Breast epithelium (tissue), 3 donors: Measurements from ENCODE around the gene TLR6.

Experiments used
- POLR2A ChIP-seq: fragments of 450-650 bp; IDR thresholded peaks from one replicate; pipeline ENCODE4 v1.6.1; 2016; ENCODE audit warnings: antibody characterized with exemption, mild to moderate bottlenecking, moderate library complexity
- POLR2AphosphoS5 ChIP-seq, 3 donors: sonication (generic); formaldehyde crosslinking; IDR thresholded peaks; one replicate each; pipeline ENCODE4 v1.6.1; 2017; ENCODE audit warnings: antibody characterized with exemption in 3 of 3
- TF ChIP-seq, protein P1 (sequence below), 3 donors: fragments of 450-650 bp; IDR thresholded peaks; one replicate each; pipeline ENCODE4 v1.5.1; 2016 to 2017; ENCODE audit warnings: antibody characterized with exemption in 3 of 3, mild to moderate bottlenecking in 3 of 3, moderate library complexity in 3 of 3

DNA sequence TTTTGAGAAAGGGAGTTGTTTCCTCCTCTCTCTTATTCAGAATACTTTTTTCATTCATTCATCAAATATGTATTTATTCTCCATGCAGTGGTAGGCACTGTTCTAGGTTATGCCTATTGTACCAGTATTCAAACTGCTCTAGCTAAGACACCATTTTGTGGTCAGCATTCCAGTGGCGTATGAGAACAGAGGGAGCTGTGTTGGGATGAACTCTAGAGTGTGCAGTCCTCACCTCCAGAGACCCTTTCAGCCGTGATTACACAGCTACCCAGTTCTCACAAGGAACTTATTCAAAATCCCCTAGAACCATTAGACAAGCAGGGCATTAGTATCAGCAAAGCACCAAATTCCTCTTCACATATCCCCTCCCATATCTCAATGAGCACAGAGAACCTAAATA is 56.3 kb downstream of the TLR6 start:
- TF ChIP-seq, protein P1, sequence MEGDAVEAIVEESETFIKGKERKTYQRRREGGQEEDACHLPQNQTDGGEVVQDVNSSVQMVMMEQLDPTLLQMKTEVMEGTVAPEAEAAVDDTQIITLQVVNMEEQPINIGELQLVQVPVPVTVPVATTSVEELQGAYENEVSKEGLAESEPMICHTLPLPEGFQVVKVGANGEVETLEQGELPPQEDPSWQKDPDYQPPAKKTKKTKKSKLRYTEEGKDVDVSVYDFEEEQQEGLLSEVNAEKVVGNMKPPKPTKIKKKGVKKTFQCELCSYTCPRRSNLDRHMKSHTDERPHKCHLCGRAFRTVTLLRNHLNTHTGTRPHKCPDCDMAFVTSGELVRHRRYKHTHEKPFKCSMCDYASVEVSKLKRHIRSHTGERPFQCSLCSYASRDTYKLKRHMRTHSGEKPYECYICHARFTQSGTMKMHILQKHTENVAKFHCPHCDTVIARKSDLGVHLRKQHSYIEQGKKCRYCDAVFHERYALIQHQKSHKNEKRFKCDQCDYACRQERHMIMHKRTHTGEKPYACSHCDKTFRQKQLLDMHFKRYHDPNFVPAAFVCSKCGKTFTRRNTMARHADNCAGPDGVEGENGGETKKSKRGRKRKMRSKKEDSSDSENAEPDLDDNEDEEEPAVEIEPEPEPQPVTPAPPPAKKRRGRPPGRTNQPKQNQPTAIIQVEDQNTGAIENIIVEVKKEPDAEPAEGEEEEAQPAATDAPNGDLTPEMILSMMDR (IDR thresholded peaks at IDR 0.05): no peak
- TF ChIP-seq POLR2A: no peak
- TF ChIP-seq POLR2AphosphoS5 (IDR thresholded peaks at IDR 0.05): no peak
